ENCODE data around the gene FGF18.

GRCh38 chr5:171444582-171444981, 25.1 kb downstream of the FGF18 start:
- no peak for TF ChIP-seq CTCF (conservative IDR thresholded peaks at IDR 0.05)
- no peak for TF ChIP-seq EZH2 (IDR thresholded peaks at IDR 0.05; ENCODE audit: low read depth)
